ENCODE data around the gene SNRNP40.
"Not testable (repeated sequence)": the region's sequence is repeated elsewhere in the genome, so short reads cannot be mapped to it uniquely, and the experiment has no call there.

The SNRNP40 gene

DNA sequence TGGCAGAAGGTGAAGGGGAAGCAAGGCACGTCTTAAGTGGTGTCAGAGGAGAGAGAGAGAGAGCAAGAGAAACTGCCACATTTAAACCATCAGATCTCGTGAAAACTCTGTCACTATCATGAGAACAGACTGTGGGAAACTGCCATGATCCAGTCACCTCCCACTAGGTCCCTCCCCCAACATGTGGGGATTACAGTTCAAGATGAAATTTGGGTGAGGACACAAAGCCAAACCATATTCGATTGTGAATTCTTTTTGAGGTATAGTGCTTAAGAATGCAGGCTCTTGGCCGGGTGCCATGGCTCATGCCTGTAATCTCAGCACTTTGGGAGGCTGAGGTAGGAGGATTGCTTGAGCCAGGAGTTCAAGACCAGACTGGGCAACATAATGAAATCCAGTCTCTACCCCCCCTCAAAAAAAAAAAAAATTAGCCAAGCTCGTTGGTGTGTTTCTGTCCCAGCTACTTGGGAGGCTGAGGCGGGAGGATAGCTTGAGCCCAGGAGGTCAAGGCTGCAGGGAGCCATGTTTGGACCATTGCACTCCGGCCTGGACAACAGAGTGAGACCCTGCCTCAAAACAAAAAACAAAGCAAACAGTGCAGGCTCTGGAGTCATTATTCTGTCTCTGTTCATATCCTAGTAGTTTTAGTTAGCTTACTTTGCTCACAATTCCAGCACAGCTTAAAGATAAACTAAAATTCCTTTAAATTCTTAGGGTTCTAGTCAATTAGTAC, 6.3 kb upstream of the SNRNP40 start:
- Mint-ChIP-seq H3K36me3 (peaks cover 8% of the 10 kb centered on the region), H3K9me3 (no peaks in the 10 kb centered on the region), H3K4me1 (peaks cover 20% of the 10 kb centered on the region), H3K4me3 (no peak overlapping the region), H3K27ac (no peak overlapping the region), H3K27me3 (no peaks in the 10 kb centered on the region)
- no peak for DNase-seq (ENCODE audit: low spot score in 2 of 2)
- ATAC-seq (ENCODE audit: low read depth) = no peak

- DNase-seq (ENCODE audit: low spot score in 2 of 2) (no peak), ATAC-seq (ENCODE audit: low read depth) (no peak)
- H3K36me3 Mint-ChIP-seq = peaks cover 5% of the 10 kb centered on the region
- H3K4me1 Mint-ChIP-seq = peaks cover 17% of the 10 kb centered on the region
- no peaks in the 10 kb centered on the region for H3K27me3 Mint-ChIP-seq
- no peaks in the 10 kb centered on the region for H3K9me3 Mint-ChIP-seq
- no peak overlapping the region for H3K4me3 Mint-ChIP-seq
- H3K27ac Mint-ChIP-seq = no peak overlapping the region
These were observed 3.6 kb upstream of the SNRNP40 start for GRCh38 chr1:31300193-31300592.

DNA sequence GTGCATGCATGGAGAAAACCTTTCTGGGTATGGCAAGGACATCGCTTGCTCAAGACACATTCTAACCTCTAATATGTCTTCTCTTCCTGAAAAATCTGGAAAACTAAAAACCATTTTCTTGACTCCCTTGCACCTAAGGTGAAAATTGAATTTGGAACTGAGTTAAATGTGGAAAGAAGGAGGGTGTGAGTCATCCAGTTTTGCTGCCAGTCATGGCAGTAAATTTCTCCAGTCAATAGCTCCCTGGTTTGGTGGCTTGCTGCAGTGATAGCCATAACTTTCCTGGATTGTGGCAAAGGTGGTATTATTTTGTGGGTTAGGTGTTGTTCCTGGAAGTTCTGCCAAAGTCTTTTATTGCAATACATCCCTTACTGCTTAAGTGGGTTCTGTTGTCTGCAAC, 2.8 kb upstream of the SNRNP40 start:
- no peak for DNase-seq (ENCODE audit: low spot score in 2 of 2)
- Mint-ChIP-seq H3K4me1 (peaks cover 17% of the 10 kb centered on the region), H3K27me3 (no peaks in the 10 kb centered on the region), H3K4me3 (no peak overlapping the region), H3K27ac (no peak overlapping the region), H3K9me3 (no peaks in the 10 kb centered on the region), H3K36me3 (peaks cover 5% of the 10 kb centered on the region)
- ATAC-seq (ENCODE audit: low read depth) = no peak

DNA sequence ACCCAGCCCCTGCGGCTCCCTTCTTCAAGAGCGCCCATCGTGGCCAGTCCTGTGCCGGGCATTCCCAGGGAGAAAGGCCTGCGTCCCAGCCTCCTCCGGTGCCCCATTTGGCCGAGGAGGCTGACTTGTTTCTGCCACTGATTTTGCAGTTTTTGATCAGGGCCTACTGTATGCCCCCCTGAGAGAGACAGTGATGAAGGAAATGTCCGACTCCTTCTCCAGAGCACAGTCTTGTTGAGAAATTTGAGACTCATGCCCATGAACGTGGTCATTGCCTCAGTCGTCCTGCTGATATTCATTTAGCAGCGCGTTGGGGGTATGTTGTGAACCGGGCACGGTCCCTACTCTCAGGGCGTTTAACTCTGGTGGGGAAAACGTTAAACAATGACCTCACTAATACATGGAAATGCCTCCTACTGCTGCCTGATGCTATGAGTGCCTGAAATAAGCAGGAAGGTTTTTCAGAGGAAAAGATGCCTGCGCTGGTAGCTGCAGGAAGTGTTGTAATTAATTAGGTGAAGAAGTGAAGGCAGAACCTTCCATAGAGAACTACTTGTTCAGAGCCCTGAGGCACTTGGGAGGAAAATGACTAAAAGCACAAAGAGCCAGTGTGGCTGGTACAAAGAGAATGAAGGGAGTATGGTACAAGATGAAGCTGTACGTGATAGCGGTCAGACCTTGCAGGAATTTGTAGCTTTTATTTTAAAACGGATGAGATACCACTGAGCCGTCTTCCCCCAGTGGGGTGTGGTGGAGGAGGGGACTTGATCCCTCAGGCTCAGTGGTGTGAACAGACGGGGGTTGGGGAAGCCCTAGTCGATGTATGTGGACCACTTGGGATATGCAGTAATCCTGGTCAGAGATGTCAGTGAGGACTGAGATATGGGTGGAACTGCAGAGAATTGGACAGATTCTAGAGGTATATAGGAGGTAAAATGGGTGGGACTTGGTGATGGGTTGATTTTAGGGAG, 974 bp upstream of the SNRNP40 start:
- Mint-ChIP-seq H3K9me3 (no peaks in the 10 kb centered on the region), H3K27ac (no peak overlapping the region), H3K4me1 (peaks cover 20% of the 10 kb centered on the region), H3K4me3 (no peak overlapping the region), H3K27me3 (no peaks in the 10 kb centered on the region), H3K36me3 (peaks cover 11% of the 10 kb centered on the region)
- DNase-seq (ENCODE audit: low spot score in 2 of 2) (no peak), ATAC-seq (ENCODE audit: low read depth) (no peak)

DNA sequence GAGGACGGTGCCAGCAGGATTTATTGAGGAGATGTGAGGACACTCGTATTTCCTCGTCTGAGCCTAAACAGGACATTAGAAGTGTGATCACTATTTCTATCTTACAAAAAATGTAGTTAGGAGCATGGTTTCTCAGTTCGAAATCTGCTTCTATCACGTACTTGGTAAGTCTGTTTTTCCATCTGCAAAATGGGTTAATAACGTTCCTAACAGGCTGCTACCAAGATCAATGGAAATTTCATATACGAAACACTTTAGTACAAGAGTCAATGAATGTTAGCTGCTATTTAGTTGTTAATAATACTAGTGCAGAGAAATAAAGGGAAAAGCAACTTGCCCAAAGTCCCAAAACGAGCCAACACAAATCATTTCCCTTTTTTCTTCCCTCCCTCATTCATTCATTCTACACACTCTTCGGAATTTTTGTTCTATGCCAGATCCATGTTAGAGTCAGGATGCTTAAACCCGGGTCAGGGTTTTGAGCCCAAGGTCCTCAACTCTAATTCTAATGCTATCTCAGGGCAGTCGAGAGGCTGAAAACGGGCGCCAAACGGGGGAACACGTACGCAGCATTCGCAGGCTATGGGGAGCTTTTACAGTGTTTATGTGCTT, 608 bp downstream of the SNRNP40 start:
- Mint-ChIP-seq H3K27ac (no peak overlapping the region), H3K4me1 (peaks cover 20% of the 10 kb centered on the region), H3K27me3 (no peaks in the 10 kb centered on the region), H3K9me3 (no peaks in the 10 kb centered on the region), H3K36me3 (peaks cover 12% of the 10 kb centered on the region), H3K4me3 (no peak overlapping the region)
- no peak for DNase-seq (ENCODE audit: low spot score in 2 of 2)
- ATAC-seq (ENCODE audit: low read depth) = no peak

DNA sequence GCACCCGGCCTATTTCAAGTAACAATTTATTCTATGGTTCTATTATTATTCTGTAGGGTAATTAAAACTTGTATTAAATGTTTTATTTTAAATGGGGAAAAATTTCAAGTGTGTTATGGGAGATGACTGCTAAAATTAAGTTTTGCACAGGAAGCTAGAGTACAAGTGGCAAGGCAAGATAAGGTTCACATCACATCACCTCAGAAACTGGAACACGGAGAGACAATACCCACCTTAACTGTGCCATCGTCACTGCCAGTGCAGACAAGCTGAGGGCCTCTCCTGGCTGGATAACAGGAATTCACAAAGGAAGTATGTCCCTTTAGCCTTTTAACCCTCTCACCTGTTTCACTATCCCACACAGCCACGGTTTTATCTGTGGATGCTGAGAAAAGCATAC, 7.6 kb downstream of the SNRNP40 start:
- Mint-ChIP-seq H3K36me3 (peaks cover 29% of the 10 kb centered on the region), H3K27ac (no peak overlapping the region), H3K4me3 (no peak overlapping the region), H3K9me3 (no peaks in the 10 kb centered on the region), H3K27me3 (no peaks in the 10 kb centered on the region), H3K4me1 (peaks cover 14% of the 10 kb centered on the region)
- DNase-seq (ENCODE audit: low spot score in 2 of 2) (no peak), ATAC-seq (ENCODE audit: low read depth) (no peak)

GRCh38 chr1:31287791-31288190, 8.8 kb downstream of the SNRNP40 start:
- not testable (repeated sequence) for H3K27ac Mint-ChIP-seq; DNase-seq (ENCODE audit: low spot score in 2 of 2); H3K9me3 Mint-ChIP-seq; H3K4me3 Mint-ChIP-seq; H3K27me3 Mint-ChIP-seq; H3K4me1 Mint-ChIP-seq; ATAC-seq (ENCODE audit: low read depth)
- H3K36me3 Mint-ChIP-seq = peaks cover 22% of the 10 kb centered on the region

DNA sequence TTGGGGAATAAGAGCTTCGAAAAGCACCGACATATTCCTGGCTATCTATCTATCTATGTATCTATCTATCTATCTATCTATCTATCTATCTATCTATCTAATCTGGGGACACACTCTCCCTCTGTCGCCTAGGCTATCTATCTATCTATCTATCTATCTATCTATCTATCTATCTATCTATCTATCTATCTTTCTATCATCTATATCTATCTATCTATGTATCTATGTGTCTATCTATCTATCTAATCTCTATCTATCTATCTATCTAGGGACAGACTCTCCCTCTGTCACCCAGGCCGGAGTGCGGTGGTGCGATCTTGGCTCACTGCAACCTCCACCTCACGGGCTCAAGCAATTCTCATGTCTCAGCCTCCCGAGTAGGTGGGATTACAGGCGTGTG, 14.2 kb downstream of the SNRNP40 start:
- H3K4me1 Mint-ChIP-seq; H3K27me3 Mint-ChIP-seq; H3K9me3 Mint-ChIP-seq; DNase-seq (ENCODE audit: low spot score in 2 of 2); ATAC-seq (ENCODE audit: low read depth); H3K27ac Mint-ChIP-seq; H3K4me3 Mint-ChIP-seq: not testable (repeated sequence)
- peaks cover 30% of the 10 kb centered on the region for H3K36me3 Mint-ChIP-seq

- Mint-ChIP-seq H3K27ac (no peak overlapping the region), H3K27me3 (no peaks in the 10 kb centered on the region), H3K4me3 (no peak overlapping the region), H3K36me3 (peaks cover 39% of the 10 kb centered on the region), H3K9me3 (no peaks in the 10 kb centered on the region), H3K4me1 (no peaks in the 10 kb centered on the region)
- DNase-seq (ENCODE audit: low spot score in 2 of 2) (no peak), ATAC-seq (ENCODE audit: low read depth) (no peak)
These were observed 23.0 kb downstream of the SNRNP40 start for GRCh38 chr1:31273619-31274018.

GRCh38 chr1:31272369-31272768, 24.2 kb downstream of the SNRNP40 start:
- Mint-ChIP-seq H3K4me1 (no peaks in the 10 kb centered on the region), H3K9me3 (no peaks in the 10 kb centered on the region), H3K27ac (no peak overlapping the region), H3K27me3 (no peaks in the 10 kb centered on the region), H3K4me3 (no peak overlapping the region), H3K36me3 (peaks cover 37% of the 10 kb centered on the region)
- ATAC-seq (ENCODE audit: low read depth) = no peak
- DNase-seq (ENCODE audit: low spot score in 2 of 2) = no peak

DNA sequence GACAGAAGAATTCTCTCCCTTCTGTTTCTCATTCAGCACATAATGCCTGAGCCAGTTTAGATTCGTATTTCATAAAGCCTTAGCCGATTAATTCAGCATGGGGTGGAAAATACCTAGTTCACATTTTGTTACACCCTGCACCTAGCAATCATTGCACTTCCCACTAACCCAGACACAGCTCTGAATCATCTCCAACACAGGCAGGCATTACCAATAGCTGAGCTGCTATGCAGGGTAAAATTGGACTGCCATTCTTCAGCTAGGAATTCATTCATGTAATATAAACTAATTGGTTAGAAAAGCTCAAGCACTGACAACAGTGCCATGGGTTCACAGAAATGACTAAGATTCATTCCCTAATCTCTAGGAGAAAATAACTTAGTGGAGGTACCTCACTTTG, 30.0 kb downstream of the SNRNP40 start:
- DNase-seq (ENCODE audit: low spot score in 2 of 2) (no peak), ATAC-seq (ENCODE audit: low read depth) (no peak)
- H3K9me3 Mint-ChIP-seq = no peaks in the 10 kb centered on the region
- H3K27me3 Mint-ChIP-seq = no peaks in the 10 kb centered on the region
- peaks cover 39% of the 10 kb centered on the region for H3K36me3 Mint-ChIP-seq
- H3K4me3 Mint-ChIP-seq = no peak overlapping the region
- no peak overlapping the region for H3K27ac Mint-ChIP-seq
- H3K4me1 Mint-ChIP-seq = no peaks in the 10 kb centered on the region

DNA sequence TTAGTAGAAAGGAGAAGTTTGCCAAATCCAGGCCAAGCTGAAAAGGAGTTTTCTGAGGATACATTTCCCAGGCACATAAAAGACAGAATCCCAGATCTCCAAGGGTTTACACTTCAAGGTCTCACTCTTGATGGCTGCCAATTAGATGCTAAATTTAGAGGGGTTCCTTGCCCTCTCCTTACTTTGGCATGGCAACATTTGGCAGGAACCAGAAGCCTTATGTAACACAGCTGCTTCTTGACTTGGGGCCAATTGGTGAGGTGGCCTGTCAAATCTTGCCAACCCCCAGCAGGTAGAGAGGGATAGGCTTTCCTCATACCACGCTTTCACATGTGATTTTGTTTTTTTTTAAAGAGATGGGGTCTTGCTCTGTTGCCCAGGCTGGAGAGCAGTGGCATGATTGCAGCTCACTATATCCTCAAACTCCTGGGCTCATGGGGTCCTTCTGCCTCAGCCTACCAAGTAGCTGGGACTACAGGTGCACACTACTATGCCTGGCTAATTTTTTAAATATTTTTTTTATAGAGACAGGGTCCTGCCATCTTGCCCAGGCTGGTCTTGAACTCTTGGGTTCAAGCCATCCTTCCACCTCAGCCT, 31.7 kb downstream of the SNRNP40 start:
- Mint-ChIP-seq H3K27ac (no peak overlapping the region), H3K9me3 (no peaks in the 10 kb centered on the region), H3K4me3 (no peak overlapping the region), H3K4me1 (no peaks in the 10 kb centered on the region), H3K27me3 (no peaks in the 10 kb centered on the region), H3K36me3 (peaks cover 36% of the 10 kb centered on the region)
- DNase-seq (ENCODE audit: low spot score in 2 of 2) (no peak), ATAC-seq (ENCODE audit: low read depth) (no peak)

GRCh38 chr1:31263408-31263807, 33.2 kb downstream of the SNRNP40 start:
- Mint-ChIP-seq H3K27ac (no peak overlapping the region), H3K9me3 (no peaks in the 10 kb centered on the region), H3K4me3 (no peak overlapping the region), H3K27me3 (no peaks in the 10 kb centered on the region), H3K36me3 (peaks cover 39% of the 10 kb centered on the region), H3K4me1 (no peaks in the 10 kb centered on the region)
- DNase-seq (ENCODE audit: low spot score in 2 of 2) (no peak), ATAC-seq (ENCODE audit: low read depth) (no peak)

GRCh38 chr1:31262393-31262792, 34.2 kb downstream of the SNRNP40 start:
- H3K27ac Mint-ChIP-seq, H3K4me1 Mint-ChIP-seq: not testable (repeated sequence)
- peaks cover 46% of the 10 kb centered on the region for H3K36me3 Mint-ChIP-seq

More at GRCh38 chr1:31262393-31262792, 34.2 kb downstream of the SNRNP40 start:
- DNase-seq (ENCODE audit: low spot score in 2 of 2); ATAC-seq (ENCODE audit: low read depth); H3K4me3 Mint-ChIP-seq; H3K27me3 Mint-ChIP-seq; H3K9me3 Mint-ChIP-seq: not testable (repeated sequence)
